ENCODE data around the gene CLNK.

CLNK gene

GRCh38 chr4:10526429-10527222, 157.9 kb downstream of the CLNK start:
- no peak for DNase-seq (ENCODE audit: low read depth in 1 of 2, low spot score in 1 of 2)

- no peak for DNase-seq (ENCODE audit: low read depth in 1 of 2, low spot score in 1 of 2)
These were observed 160.3 kb downstream of the CLNK start for GRCh38 chr4:10524196-10524833.

GRCh38 chr4:10521424-10521823, 163.1 kb downstream of the CLNK start:
- DNase-seq (ENCODE audit: low read depth in 1 of 2, low spot score in 1 of 2) = no peak

DNA sequence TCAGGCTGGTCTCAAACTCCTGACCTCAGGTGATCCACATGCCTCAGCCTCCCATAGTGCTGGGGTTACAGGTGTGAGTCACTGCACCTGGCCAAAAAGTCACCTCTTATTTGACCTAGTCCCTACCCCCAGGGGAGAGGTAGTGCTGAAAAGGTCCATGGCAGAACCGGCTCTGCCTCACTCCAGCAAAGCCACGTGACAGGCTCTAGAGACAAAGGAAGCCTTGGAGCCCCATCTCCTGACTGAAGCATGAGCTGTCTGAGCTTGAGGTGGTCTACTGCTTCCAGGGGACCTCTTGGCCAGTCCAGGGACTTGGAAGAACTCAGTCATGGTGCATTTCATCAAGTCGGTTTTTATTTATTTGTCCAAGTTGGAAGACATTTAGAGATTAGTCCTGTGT, 174.8 kb downstream of the CLNK start:
- no peak for DNase-seq (ENCODE audit: low read depth in 1 of 2, low spot score in 1 of 2)

DNA sequence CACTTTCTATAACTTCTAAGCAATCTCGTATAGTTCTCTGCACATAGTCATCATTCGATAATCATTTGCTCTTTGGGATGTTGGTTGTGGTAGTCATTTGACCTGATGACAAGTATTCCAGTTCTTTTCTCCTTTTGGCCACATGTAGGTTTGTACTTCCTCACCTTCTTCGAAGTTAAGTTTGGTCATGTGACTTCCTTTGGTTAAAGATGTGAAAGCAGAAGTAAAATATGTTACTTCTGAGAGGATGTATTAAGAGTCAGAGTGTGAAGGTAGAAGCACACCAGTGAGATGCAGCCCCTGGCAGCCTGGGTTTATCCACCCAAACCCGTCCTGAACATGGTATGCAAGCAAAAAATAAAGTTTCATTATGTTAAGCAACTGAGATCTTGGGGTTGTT, 178.5 kb downstream of the CLNK start:
- no peak for DNase-seq (ENCODE audit: low read depth in 1 of 2, low spot score in 1 of 2)

DNA sequence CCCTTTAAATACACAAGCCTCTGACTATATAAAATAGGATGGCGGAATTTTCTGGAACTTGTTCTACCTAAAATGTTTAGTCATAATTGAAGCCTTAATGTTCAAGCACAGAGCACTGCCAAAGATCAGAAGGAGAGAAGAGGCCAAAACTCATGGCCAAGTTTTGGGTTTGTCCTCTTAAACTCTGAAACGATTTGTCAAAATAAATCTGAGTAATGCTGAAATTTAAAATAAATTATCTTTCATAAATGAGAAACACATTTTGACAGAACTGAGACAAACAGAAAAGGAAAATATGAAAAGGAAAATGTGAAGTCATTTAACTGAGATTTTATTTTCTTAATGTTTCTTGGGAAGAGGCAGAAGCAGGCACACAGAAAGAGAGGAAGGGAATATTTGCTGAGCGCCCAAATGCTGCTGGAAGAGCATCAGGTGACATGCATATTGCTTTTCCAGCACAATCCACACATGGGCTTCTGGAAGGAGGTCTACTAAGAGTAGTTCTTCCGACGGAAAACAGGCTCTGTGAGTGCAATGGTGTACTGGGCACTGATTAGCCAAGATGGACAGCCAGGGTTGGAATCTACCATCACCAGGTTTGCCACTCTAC, 179.9 kb downstream of the CLNK start:
- no peak for DNase-seq (ENCODE audit: low read depth in 1 of 2, low spot score in 1 of 2)

- DNase-seq (ENCODE audit: low read depth in 1 of 2, low spot score in 1 of 2) = no peak
These were observed 181.9 kb downstream of the CLNK start for GRCh38 chr4:10502717-10503116.

GRCh38 chr4:10500776-10501175, 183.8 kb downstream of the CLNK start:
- no peak for DNase-seq (ENCODE audit: low read depth in 1 of 2, low spot score in 1 of 2)

GRCh38 chr4:10496200-10496599, 188.4 kb downstream of the CLNK start:
- DNase-seq (ENCODE audit: low read depth in 1 of 2, low spot score in 1 of 2) = no peak

DNA sequence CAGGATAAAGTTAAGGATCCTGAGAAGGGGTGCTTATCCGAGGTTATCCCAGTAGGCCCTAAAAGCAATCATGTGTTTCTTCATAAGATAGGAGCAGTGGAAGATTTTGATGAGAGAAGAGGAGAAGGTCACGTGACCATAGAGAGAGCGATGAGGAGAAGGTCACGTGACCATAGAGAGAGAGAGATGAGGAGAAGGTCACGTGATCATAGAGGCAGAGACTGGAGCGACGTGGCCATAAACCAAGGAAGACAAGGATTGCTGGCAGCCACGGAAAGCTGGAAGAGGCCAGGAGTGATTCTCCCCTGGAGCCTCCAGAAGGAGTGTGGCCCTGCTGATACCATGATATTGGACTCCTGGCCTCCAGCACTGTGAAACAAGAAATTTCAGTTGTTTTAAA, 188.9 kb downstream of the CLNK start:
- no peak for DNase-seq (ENCODE audit: low read depth in 1 of 2, low spot score in 1 of 2)

- DNase-seq (ENCODE audit: low read depth in 1 of 2, low spot score in 1 of 2) = no peak
These were observed 192.1 kb downstream of the CLNK start for GRCh38 chr4:10492464-10492863.

DNA sequence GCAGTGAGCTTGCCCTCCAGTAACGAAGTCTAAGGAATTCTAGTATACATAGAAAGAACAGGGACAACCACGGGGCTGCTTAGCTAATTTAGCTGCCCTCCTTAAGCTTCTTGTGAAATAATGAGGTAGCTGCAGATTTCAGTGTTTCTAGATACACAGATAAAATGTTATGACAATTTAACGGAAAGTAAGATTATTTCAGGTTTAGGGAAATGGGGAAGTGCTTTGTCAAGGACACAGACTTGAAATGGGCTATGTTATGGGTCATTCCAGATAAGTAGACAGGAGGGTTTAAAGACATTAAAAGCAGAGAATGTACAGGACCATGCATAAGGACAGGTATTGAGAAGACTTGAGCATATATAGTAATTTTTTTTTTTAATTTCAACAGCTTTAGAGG, 193.2 kb downstream of the CLNK start:
- no peak for DNase-seq (ENCODE audit: low read depth in 1 of 2, low spot score in 1 of 2)

DNA sequence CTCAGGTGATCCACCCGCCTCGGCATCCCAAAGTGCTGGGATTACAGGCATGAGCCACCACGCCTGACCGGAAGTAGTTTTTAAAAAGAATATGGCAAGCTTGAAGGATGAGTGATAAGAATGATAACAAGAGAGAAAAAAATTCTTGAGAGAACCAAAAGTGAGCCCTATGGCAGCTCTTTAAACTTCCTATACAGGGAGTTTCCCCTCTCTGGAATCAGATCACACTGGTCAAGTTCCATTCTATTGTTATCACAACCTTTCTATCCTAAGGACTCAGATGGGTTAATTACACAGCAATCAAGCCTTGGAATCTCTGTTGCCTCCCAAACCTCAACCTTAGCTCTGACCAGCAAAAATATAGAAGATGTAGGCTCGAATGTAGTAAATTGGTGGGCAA, 193.6 kb downstream of the CLNK start:
- no peak for DNase-seq (ENCODE audit: low read depth in 1 of 2, low spot score in 1 of 2)

GRCh38 chr4:10482913-10483312, 201.7 kb downstream of the CLNK start:
- no peak for DNase-seq (ENCODE audit: low read depth in 1 of 2, low spot score in 1 of 2)

- no peak for DNase-seq (ENCODE audit: low read depth in 1 of 2, low spot score in 1 of 2)
These were observed 204.0 kb downstream of the CLNK start for GRCh38 chr4:10480616-10481015.

- DNase-seq (ENCODE audit: low read depth in 1 of 2, low spot score in 1 of 2) = no peak
These were observed 205.9 kb downstream of the CLNK start for GRCh38 chr4:10478621-10479020.

- DNase-seq (ENCODE audit: low read depth in 1 of 2, low spot score in 1 of 2) = no peak
These were observed 214.1 kb downstream of the CLNK start for GRCh38 chr4:10470505-10470904.

DNA sequence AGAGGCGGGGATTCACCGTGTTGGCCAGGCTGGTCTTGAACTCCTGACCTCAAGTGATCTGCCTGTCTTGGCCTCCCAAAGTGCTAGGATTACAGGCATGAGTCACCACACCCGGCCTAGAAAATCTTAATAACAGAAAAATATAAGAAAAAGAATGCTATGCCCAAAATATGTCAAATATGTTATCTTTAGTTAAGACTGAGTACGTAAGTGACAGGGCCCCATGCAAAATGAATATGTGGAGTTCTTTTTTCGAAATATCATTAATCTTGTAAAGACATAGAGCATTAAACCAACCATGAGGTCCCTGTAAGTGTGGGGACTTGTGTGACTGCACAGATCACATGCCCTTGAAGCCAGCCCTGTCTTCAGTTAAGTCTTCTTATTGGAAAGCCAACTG, 218.4 kb downstream of the CLNK start:
- no peak for DNase-seq (ENCODE audit: low read depth in 1 of 2, low spot score in 1 of 2)

- DNase-seq (ENCODE audit: low read depth in 1 of 2, low spot score in 1 of 2) = no peak
These were observed 221.7 kb downstream of the CLNK start for GRCh38 chr4:10462876-10463275.

- no peak for DNase-seq (ENCODE audit: low read depth in 1 of 2, low spot score in 1 of 2)
These were observed 222.6 kb downstream of the CLNK start for GRCh38 chr4:10461850-10462400.

DNA sequence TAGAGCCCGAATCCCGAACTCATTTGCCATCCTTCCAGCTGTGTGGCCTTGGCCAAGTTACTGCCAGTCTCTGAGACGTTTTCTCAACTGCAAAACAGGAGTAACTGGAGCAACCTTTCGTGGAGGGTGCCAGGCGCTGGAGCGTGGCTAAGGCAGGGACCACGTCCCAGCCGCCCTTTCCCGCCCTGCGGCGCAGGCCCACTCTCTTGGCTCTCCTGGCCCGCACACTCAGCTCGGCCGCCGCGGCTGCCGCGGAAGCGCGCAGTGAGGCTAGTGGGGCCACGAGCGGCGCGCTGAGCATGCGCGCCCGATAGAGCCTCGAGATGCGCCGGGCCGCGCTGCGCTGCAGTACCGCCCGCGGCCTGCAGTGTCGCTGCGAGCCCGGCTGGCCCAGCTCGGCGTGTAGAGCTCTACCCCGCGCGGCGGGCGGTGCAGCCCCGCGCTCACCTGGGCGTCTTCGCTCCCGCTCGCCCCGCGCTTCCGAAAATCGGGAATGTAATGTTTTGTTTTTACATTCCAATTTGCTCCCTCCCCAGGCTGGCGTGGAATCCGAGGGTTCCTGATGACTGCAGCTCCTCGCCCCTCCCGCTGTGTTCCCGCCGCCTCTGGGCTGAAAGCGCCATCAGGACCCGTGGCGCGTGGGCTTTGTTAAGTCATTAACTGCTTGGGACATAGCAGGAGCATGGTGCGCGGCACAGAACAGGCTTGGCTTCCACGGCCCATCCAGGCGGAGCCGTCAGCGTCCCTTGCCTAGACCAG, 223.3 kb downstream of the CLNK start:
- peak; percentile 45 to 63 for DNase-seq (ENCODE audit: low read depth in 1 of 2, low spot score in 1 of 2)

All from activated T-helper 1 cell treated with anti-CD3 and anti-CD28 coated beads, Interleukin-2, amount 50 U/mL, for 16 hours (primary cell).